GM13977 (cell line): Measurements from ENCODE around the gene SIGLEC1.

ENCODE experiments used
- DNase-seq: peaks from one replicate; pipeline ENCODE4 v3.0.0; 2012; ENCODE audit warnings: low spot score
- in situ Hi-C: fragments of 300-500 bp; cut with MboI; formaldehyde crosslinking; loops from one replicate; pipeline ENCODE4 v1.12.0; 2022; ENCODE audit warnings: low sequenced_read_pairs, low pct_unique_long_range_greater_than_20kb, mixed read lengths, inconsistent platforms; ENCODE audit not compliant: unreplicated experiment
- TF ChIP-seq, protein P1 (sequence below): IDR thresholded peaks from 2 replicates; pipeline ENCODE4 v1.5.1; 2012; ENCODE audit warnings: mild to moderate bottlenecking, control low read depth; ENCODE audit not compliant: insufficient read depth; ENCODE audit errors: extremely low read depth, missing control alignments

The SIGLEC1 gene

DNA sequence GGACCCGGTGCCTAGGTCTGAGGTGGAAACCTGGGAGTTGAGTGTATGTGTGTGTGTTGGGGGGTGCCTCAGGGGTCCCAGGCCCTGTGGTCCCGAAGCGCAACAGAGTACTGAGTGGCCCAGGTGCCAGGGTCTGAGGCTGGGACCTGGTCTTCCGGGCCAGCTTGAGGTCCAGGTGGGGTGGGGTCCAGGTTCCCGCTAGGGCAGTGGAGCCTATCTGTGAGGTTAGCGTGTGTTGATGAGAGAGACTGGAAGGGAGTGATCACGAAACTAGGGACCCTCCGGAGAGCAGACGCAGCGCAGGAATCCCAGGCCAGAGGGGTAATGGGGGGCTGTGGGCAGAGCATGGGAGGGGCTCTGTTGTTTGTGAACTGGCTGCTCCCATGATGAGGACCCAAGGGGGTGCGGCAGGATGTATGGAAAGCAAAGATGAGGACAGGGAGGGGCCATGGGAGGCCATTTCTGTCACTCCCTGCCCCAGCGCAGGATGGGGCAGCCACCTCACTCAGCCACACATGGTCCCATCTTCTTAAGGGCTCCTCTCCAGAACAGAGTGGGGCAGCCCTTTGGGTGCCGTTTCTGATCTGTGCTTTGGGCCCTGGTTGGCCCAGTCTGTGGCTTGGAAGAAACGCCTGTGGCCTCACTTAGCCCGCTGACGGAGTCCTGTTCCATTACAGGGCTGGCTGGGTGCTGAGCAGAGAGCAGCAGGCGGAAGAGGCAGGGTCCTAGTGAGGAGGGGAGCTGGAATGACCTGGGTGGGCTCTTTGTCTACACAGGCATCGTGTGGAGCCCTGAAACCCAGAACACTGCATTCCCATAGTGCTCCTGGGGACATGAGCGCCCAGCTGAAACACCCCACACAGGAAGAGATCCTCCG, 21.0 kb upstream of the SIGLEC1 start:
- in situ Hi-C loops = no loop called here
- TF ChIP-seq, protein P1, sequence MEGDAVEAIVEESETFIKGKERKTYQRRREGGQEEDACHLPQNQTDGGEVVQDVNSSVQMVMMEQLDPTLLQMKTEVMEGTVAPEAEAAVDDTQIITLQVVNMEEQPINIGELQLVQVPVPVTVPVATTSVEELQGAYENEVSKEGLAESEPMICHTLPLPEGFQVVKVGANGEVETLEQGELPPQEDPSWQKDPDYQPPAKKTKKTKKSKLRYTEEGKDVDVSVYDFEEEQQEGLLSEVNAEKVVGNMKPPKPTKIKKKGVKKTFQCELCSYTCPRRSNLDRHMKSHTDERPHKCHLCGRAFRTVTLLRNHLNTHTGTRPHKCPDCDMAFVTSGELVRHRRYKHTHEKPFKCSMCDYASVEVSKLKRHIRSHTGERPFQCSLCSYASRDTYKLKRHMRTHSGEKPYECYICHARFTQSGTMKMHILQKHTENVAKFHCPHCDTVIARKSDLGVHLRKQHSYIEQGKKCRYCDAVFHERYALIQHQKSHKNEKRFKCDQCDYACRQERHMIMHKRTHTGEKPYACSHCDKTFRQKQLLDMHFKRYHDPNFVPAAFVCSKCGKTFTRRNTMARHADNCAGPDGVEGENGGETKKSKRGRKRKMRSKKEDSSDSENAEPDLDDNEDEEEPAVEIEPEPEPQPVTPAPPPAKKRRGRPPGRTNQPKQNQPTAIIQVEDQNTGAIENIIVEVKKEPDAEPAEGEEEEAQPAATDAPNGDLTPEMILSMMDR = no peak
- DNase-seq = no peak

DNA sequence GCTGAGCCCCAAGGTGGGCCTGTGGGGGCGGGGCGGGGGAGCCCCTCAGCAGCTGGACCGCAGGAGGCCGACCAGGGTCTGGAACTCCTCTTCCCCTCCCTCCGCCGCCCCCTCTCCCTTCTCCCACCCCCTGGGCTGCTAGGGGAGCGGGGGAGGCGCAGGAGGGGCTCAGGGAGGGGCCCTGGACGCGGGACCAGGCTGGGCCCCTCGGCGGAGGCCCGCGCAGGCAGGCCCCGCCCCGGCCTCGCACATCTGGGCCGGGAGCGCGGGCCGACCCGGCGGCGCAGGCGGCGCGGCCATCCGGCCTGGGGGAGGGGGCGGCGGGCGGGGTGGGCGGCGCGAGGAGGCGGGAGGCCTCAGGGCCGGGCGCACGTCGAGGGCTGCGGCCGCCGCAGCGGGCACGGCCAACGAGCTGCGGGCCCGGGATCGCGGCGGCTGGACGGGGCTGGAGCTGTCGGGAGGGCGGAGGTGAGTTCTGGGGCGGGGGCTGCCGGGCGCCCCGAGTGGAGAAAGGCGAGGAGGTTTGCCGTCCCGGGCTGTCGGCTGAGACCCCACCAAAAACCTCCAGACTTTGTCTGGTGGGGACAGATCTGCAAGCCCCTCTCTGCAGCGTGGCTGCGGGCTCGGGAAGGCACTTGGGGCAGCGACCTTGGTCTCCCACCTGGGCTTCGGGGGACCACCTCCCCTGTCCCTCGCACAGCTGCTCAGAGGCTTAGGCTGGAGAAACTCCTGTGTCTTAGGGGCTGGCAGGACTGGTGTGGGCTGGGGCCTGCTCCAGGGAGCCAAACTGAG, 20.1 kb upstream of the SIGLEC1 start, which contains the start of gene HSPA12B:
Gene HSPA12B, plus strand, starts transcription at position 359 of the 792 bp plus-strand sequence. CDS start 5,990 bp downstream, outside the sequence.
- DNase-seq = no peak
- in situ Hi-C loops = no loop called here
- TF ChIP-seq, protein P1 = no peak

DNA sequence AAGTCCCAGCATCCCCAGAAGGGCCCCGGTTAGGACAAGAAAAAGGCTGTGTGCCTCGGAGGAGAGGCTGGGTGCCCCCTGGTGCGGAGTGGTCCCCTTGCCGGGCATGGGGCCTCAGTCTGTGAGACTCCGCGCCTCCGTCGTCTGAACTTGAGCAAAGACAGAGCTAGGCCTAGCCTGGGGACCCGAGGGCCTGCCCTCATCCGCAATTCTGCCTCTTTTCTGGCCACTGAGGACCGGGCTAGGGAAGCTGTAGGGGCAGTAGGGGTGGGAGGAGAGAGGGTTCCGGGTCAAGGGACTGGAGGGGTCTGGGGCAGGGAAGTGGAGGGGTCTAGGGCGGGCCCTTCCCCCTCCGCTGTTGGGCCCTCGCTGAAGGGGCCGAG, 19.5 kb upstream of the SIGLEC1 start:
- in situ Hi-C loops = no loop called here
- TF ChIP-seq, protein P1 = no peak
- DNase-seq = no peak

DNA sequence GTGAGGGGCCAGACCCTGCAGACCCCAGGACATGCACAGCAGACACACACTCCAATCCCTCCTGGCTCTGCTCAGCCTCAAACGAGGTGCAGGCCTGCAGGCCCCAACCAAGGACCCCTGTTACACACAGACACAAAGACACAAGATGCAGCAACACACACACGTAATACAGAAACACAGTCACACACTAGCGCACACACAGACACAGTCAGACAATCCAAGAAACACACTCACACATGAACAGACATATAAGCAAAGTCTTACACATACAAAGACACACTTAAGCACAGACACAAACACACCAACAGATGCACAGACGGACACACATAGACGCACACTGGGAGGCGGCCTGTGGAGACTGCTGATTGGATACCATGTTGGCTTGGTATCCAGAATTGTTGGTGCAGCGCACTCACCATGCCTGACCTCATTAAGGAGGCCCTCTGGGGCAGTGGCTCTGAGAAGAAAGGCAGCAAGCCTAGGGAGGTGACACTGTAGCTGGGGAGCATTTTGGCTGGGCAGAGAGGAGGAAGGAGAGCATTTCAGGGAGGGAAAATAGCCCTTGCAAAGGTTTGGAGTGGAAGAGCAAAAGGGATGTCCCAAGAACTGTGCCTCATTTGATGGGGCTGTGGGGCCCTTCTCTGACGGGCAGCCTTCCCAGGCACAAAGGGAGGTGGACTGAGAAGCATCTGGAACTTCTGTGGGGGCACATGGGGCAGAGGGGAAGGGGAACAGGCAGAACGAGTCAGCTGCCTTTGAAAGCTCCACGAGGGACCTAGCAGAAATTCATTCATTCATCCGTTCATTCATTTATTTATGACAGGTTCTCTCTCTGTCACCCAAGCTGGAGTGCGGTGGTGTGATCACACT, 18.6 kb upstream of the SIGLEC1 start:
- in situ Hi-C loops = no loop called here
- no peak for DNase-seq
- TF ChIP-seq, protein P1 = no peak

GRCh38 chr20:3729811-3730540, 17.6 kb upstream of the SIGLEC1 start:
- DNase-seq = no peak
- in situ Hi-C loops = no loop called here
- TF ChIP-seq, protein P1 = no peak
